SK-N-SH treated with all-trans-retinoic acid at 6 μM for 48 hours (cell line): ENCODE data around the gene NEU4.

Source experiments
- ATAC-seq: fragments of 200-7000 bp; cut with Tn5 transposase; 3 replicates; pipeline ENCODE4 v1.9.1; 2020; ENCODE audit warnings: mild to moderate bottlenecking, moderate library complexity
- BACH2 ChIP-seq: fragments of 250-450 bp; sonication (Bioruptor Pico); IDR thresholded peaks from 2 replicates; pipeline ENCODE4 v1.9.0; 2021; ENCODE audit warnings: mild to moderate bottlenecking, borderline replicate concordance
- CREB5 ChIP-seq: fragments of 250-450 bp; sonication (Bioruptor Pico); IDR thresholded peaks from 2 replicates; pipeline ENCODE4 v1.5.1; 2020; ENCODE audit warnings: low read depth, mild to moderate bottlenecking, moderate library complexity
- CSDC2 ChIP-seq: fragments of 250-450 bp; sonication (Bioruptor Pico); IDR thresholded peaks from 2 replicates; pipeline ENCODE4 v1.5.0; 2020; ENCODE audit warnings: mild to moderate bottlenecking, moderate library complexity
- ESRRG ChIP-seq: fragments of 250-450 bp; sonication (Bioruptor Pico); IDR thresholded peaks from 2 replicates; pipeline ENCODE4 v1.6.1; 2021; ENCODE audit warnings: mild to moderate bottlenecking
- OSR1 ChIP-seq: fragments of 250-450 bp; sonication (Bioruptor Pico); IDR thresholded peaks from 2 replicates; pipeline ENCODE4 v1.8.0; 2022; ENCODE audit warnings: moderate library complexity, mild to moderate bottlenecking, inconsistent platforms
- POU6F1 ChIP-seq: fragments of 250-450 bp; sonication (Bioruptor Pico); IDR thresholded peaks from 2 replicates; pipeline ENCODE4 v1.8.0; 2021; ENCODE audit warnings: low read depth, mild to moderate bottlenecking, moderate library complexity, borderline replicate concordance
- PPARA ChIP-seq: fragments of 250-450 bp; sonication (Bioruptor Pico); IDR thresholded peaks from 2 replicates; pipeline ENCODE4 v1.5.0; 2020; ENCODE audit warnings: mild to moderate bottlenecking, borderline replicate concordance
- RARB ChIP-seq: fragments of 250-450 bp; sonication (Bioruptor Pico); IDR thresholded peaks from 2 replicates; pipeline ENCODE4 v1.8.0; 2021; ENCODE audit warnings: mild to moderate bottlenecking, moderate library complexity
- SNAI2 ChIP-seq: fragments of 250-450 bp; sonication (Bioruptor Pico); IDR thresholded peaks from 2 replicates; pipeline ENCODE4 v1.5.0; 2020; ENCODE audit warnings: mild to moderate bottlenecking, moderate library complexity
- TCF4 ChIP-seq: fragments of 250-450 bp; sonication (Bioruptor Pico); IDR thresholded peaks from 2 replicates; pipeline ENCODE4 v1.8.0; 2021; ENCODE audit warnings: mild to moderate bottlenecking, moderate library complexity, borderline replicate concordance
- TOX ChIP-seq: fragments of 250-450 bp; sonication (Bioruptor Pico); IDR thresholded peaks from 2 replicates; pipeline ENCODE4 v1.8.0; 2021; ENCODE audit warnings: mild to moderate bottlenecking, moderate library complexity, borderline replicate concordance
- ZC3H10 ChIP-seq: fragments of 250-450 bp; sonication (Bioruptor Pico); IDR thresholded peaks from 2 replicates; pipeline ENCODE4 v1.5.1; 2021; ENCODE audit warnings: mild to moderate bottlenecking, moderate library complexity
- ZFP30 ChIP-seq: fragments of 450-650 bp; formaldehyde crosslinking; IDR thresholded peaks from 2 replicates; pipeline ENCODE4 v1.5.0; 2022; ENCODE audit warnings: mild to moderate bottlenecking, moderate library complexity
- ZNF565 ChIP-seq: fragments of 450-650 bp; formaldehyde crosslinking; conservative IDR thresholded peaks from 2 replicates; pipeline ENCODE4 v1.5.0; 2020; ENCODE audit warnings: low read depth, mild to moderate bottlenecking, moderate library complexity
- ZNF70 ChIP-seq: fragments of 450-650 bp; formaldehyde crosslinking; IDR thresholded peaks from 2 replicates; pipeline ENCODE4 v1.5.0; 2020; ENCODE audit warnings: mild to moderate bottlenecking, moderate library complexity
- ZNF8 ChIP-seq: fragments of 450-650 bp; formaldehyde crosslinking; IDR thresholded peaks from 2 replicates; pipeline ENCODE4 v1.5.0; 2020; ENCODE audit warnings: mild to moderate bottlenecking, moderate library complexity
- TF ChIP-seq, protein P1 (sequence below): fragments of 250-450 bp; sonication (Bioruptor Pico); IDR thresholded peaks from 2 replicates; pipeline ENCODE4 v1.5.1; 2021; ENCODE audit warnings: mild to moderate bottlenecking, moderate library complexity
- TF ChIP-seq, protein P2 (sequence below): fragments of 250-450 bp; sonication (Bioruptor Pico); IDR thresholded peaks from 2 replicates; pipeline ENCODE4 v1.8.0; 2020; ENCODE audit warnings: mild to moderate bottlenecking, moderate library complexity, borderline replicate concordance

NEU4 gene

GRCh38 chr2:241793385-241793784 lies 15.6 kb upstream of the NEU4 start:
- no peak for ATAC-seq
- TF ChIP-seq ZFP30 (CRISPR knock-in tag) (no peak), POU6F1 (CRISPR knock-in tag) (no peak), RARB (CRISPR knock-in tag) (no peak), ZNF70 (CRISPR knock-in tag) (no peak), CSDC2 (no peak), PPARA (no peak), BACH2 (CRISPR knock-in tag) (no peak), TCF4 (CRISPR knock-in tag) (no peak)
- TF ChIP-seq, all 23 proteins: peak for 0

DNA sequence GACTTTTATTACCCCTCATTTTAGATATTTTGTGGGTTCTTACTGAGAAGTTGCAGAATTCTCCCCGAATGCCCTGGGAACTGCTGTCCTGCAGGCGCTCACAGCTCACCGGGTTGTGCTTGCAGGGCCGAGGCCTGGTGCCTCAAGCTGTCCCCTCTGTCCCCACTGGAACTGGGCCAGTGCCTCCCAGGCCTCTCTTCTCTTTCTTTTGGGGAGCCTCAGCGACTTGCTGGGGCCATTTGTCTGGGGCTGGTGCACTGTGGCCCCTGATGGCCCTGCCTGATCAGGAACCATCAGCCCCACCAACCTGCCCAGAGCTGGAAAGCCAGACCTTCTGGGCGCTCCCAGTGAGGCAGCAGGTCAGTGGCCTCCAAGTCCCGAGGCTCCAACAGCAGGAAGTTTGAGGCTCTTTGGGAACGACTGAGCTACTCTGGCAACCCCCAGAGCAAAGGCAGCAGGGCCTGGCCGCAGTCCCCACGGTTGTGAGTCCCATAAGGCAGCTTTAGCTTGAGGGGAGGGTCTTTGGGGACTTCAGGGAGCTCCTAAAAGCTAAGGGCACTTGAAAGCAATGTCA lies 14.7 kb upstream of the NEU4 start:
- TF ChIP-seq BACH2 (CRISPR knock-in tag) (no peak), ZNF8 (CRISPR knock-in tag) (no peak), ZNF565 (no peak), ZFP30 (CRISPR knock-in tag) (no peak), ESRRG (no peak), RARB (CRISPR knock-in tag) (no peak), PPARA (no peak), ZNF70 (CRISPR knock-in tag) (no peak), CREB5 (no peak), TCF4 (CRISPR knock-in tag) (no peak)
- TF ChIP-seq, protein P1, sequence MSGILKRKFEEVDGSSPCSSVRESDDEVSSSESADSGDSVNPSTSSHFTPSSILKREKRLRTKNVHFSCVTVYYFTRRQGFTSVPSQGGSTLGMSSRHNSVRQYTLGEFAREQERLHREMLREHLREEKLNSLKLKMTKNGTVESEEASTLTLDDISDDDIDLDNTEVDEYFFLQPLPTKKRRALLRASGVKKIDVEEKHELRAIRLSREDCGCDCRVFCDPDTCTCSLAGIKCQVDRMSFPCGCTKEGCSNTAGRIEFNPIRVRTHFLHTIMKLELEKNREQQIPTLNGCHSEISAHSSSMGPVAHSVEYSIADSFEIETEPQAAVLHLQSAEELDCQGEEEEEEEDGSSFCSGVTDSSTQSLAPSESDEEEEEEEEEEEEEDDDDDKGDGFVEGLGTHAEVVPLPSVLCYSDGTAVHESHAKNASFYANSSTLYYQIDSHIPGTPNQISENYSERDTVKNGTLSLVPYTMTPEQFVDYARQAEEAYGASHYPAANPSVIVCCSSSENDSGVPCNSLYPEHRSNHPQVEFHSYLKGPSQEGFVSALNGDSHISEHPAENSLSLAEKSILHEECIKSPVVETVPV (CRISPR knock-in tag): no peak
- TF ChIP-seq, protein P2, sequence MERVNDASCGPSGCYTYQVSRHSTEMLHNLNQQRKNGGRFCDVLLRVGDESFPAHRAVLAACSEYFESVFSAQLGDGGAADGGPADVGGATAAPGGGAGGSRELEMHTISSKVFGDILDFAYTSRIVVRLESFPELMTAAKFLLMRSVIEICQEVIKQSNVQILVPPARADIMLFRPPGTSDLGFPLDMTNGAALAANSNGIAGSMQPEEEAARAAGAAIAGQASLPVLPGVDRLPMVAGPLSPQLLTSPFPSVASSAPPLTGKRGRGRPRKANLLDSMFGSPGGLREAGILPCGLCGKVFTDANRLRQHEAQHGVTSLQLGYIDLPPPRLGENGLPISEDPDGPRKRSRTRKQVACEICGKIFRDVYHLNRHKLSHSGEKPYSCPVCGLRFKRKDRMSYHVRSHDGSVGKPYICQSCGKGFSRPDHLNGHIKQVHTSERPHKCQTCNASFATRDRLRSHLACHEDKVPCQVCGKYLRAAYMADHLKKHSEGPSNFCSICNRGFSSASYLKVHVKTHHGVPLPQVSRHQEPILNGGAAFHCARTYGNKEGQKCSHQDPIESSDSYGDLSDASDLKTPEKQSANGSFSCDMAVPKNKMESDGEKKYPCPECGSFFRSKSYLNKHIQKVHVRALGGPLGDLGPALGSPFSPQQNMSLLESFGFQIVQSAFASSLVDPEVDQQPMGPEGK (CRISPR knock-in tag): no peak
- ATAC-seq: no peak

DNA sequence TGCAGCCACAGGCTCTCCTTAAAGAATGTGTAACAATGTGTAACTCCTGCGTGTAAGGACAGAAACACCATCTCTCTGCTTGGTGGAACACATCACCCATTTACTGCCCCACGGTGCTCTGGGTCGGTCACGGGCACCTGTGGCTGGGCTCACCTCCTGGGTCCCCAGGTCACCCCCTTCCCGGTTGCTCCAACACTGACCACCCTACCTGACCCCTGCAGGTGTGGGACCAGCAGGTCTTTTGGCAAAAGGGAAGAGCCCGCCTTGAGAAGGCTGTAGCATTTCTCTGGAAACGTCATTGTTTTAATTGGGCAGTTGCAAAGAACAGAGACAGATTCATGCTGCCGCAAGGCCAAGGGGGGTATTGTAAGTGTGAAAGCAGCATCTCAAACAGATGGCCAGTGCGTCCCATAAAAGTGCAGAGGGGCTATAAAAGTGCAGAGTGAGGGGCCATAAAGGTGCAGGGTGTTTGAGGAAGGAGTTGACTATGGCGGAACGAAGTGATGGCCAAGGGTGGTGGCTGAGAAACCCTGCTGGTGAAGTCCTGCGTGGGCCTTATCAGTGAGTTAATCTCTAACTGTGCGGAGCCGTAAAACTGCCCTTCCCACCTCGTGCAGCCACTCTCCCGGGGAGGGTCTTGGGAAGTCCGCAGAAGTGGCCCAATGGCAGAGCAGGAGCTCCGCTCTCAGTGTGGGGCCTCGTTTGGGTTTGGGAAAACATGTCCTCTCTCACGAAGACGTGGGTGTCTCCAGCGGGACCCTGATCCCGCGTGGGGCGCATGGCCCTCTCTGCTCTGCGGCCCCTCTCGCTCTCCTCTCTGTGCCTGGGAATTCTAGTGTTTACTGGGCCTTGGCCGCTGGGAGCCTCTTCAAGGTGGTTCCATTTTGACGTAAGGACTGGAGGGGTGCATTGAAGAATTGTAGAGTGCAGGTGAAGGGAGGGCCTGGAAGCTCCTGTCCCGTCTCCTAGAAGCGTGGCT lies 13.7 kb upstream of the NEU4 start:
- ATAC-seq: no peak
- no peak for TF ChIP-seq TOX (CRISPR knock-in tag)
- TF ChIP-seq ZNF565: no peak
- TF ChIP-seq BACH2 (CRISPR knock-in tag): no peak
- TF ChIP-seq CREB5: no peak
- TF ChIP-seq TCF4 (CRISPR knock-in tag): no peak
- no peak for TF ChIP-seq ZC3H10 (CRISPR knock-in tag)
- TF ChIP-seq SNAI2 (CRISPR knock-in tag): no peak
- no peak for TF ChIP-seq POU6F1 (CRISPR knock-in tag)
- no peak for TF ChIP-seq RARB (CRISPR knock-in tag)
- no peak for TF ChIP-seq OSR1 (CRISPR knock-in tag)
